ENCODE measurements around the gene DCC.

Gene DCC

GRCh38 chr18:52715421-52715820 is 375.4 kb downstream of the DCC start:
- no peaks in the 10 kb centered on the region for H3K79me2 ChIP-seq (ENCODE audit: insufficient read depth, low read length)
- no peak overlapping the region for H2AFZ ChIP-seq (ENCODE audit: low read length)
- no peak overlapping the region for H3K4me3 ChIP-seq (ENCODE audit: low read length, poor library complexity, severe bottlenecking)
- no peaks in the 10 kb centered on the region for H3K9me3 ChIP-seq (ENCODE audit: insufficient read depth, low read depth, low read length)
- H3K36me3 ChIP-seq (ENCODE audit: insufficient read depth, low read length): no peaks in the 10 kb centered on the region
- no peak overlapping the region for H3K9ac ChIP-seq (ENCODE audit: low read depth, low read length, poor library complexity, severe bottlenecking)
- H3K4me1 ChIP-seq (ENCODE audit: insufficient read depth, low read length, poor library complexity, severe bottlenecking): no peaks in the 10 kb centered on the region
- no peaks in the 10 kb centered on the region for H3K27me3 ChIP-seq (ENCODE audit: insufficient read depth, low read length, poor library complexity, severe bottlenecking)
- H3K4me2 ChIP-seq (ENCODE audit: low read depth, low read length, poor library complexity, severe bottlenecking): no peak overlapping the region
- no peaks in the 10 kb centered on the region for H3F3A ChIP-seq (ENCODE audit: low read depth)
- H4K20me1 ChIP-seq (ENCODE audit: insufficient read depth, low read length, poor library complexity, severe bottlenecking): no peaks in the 10 kb centered on the region
- TF ChIP-seq CTCF (conservative IDR thresholded peaks at IDR 0.05; ENCODE audit: low read length) (no peak), EZH2phosphoT487 (IDR thresholded peaks at IDR 0.05; ENCODE audit: borderline replicate concordance) (no peak)
- no peaks in the 10 kb centered on the region for H3K9me2 ChIP-seq (replicated peaks; ENCODE audit: low read depth, low read length)

GRCh38 chr18:52715991-52716390 is 376.0 kb downstream of the DCC start:
- no peaks in the 10 kb centered on the region for H3K36me3 ChIP-seq (ENCODE audit: insufficient read depth, low read length)
- no peak overlapping the region for H3K4me2 ChIP-seq (ENCODE audit: low read depth, low read length, poor library complexity, severe bottlenecking)
- H3K27me3 ChIP-seq (ENCODE audit: insufficient read depth, low read length, poor library complexity, severe bottlenecking): no peaks in the 10 kb centered on the region
- no peaks in the 10 kb centered on the region for H4K20me1 ChIP-seq (ENCODE audit: insufficient read depth, low read length, poor library complexity, severe bottlenecking)
- H3K9me2 ChIP-seq (replicated peaks; ENCODE audit: low read depth, low read length): no peaks in the 10 kb centered on the region
- H3F3A ChIP-seq (ENCODE audit: low read depth): no peaks in the 10 kb centered on the region
- H3K4me1 ChIP-seq (ENCODE audit: insufficient read depth, low read length, poor library complexity, severe bottlenecking): no peaks in the 10 kb centered on the region
- no peaks in the 10 kb centered on the region for H3K9me3 ChIP-seq (ENCODE audit: insufficient read depth, low read depth, low read length)
- H3K4me3 ChIP-seq (ENCODE audit: low read length, poor library complexity, severe bottlenecking): no peak overlapping the region
- H2AFZ ChIP-seq (ENCODE audit: low read length): no peak overlapping the region
- H3K9ac ChIP-seq (ENCODE audit: low read depth, low read length, poor library complexity, severe bottlenecking): no peak overlapping the region
- no peak for TF ChIP-seq CTCF (conservative IDR thresholded peaks at IDR 0.05; ENCODE audit: low read length)
- no peak for TF ChIP-seq EZH2phosphoT487 (IDR thresholded peaks at IDR 0.05; ENCODE audit: borderline replicate concordance)
- no peaks in the 10 kb centered on the region for H3K79me2 ChIP-seq (ENCODE audit: insufficient read depth, low read length)

GRCh38 chr18:52716973-52717372 is 377.0 kb downstream of the DCC start:
- Histone ChIP-seq H3K4me2 (ENCODE audit: low read depth, low read length, poor library complexity, severe bottlenecking) (no peak overlapping the region), H4K20me1 (ENCODE audit: insufficient read depth, low read length, poor library complexity, severe bottlenecking) (no peaks in the 10 kb centered on the region), H3K79me2 (ENCODE audit: insufficient read depth, low read length) (no peaks in the 10 kb centered on the region), H3K27me3 (ENCODE audit: insufficient read depth, low read length, poor library complexity, severe bottlenecking) (no peaks in the 10 kb centered on the region), H2AFZ (ENCODE audit: low read length) (no peak overlapping the region), H3K9me3 (ENCODE audit: insufficient read depth, low read depth, low read length) (no peaks in the 10 kb centered on the region), H3K36me3 (ENCODE audit: insufficient read depth, low read length) (no peaks in the 10 kb centered on the region), H3K9ac (ENCODE audit: low read depth, low read length, poor library complexity, severe bottlenecking) (no peak overlapping the region), H3K9me2 (replicated peaks; ENCODE audit: low read depth, low read length) (no peaks in the 10 kb centered on the region), H3F3A (ENCODE audit: low read depth) (no peaks in the 10 kb centered on the region), H3K4me3 (ENCODE audit: low read length, poor library complexity, severe bottlenecking) (no peak overlapping the region), H3K4me1 (ENCODE audit: insufficient read depth, low read length, poor library complexity, severe bottlenecking) (no peaks in the 10 kb centered on the region)
- TF ChIP-seq EZH2phosphoT487 (IDR thresholded peaks at IDR 0.05; ENCODE audit: borderline replicate concordance) (no peak), CTCF (conservative IDR thresholded peaks at IDR 0.05; ENCODE audit: low read length) (no peak)

Measured in Loucy (cell line).